Colon (tissue), 2 donors: Measurements from ENCODE around the gene FKBP10.
"Not testable (repeated sequence)": the region's sequence is repeated elsewhere in the genome, so short reads cannot be mapped to it uniquely, and the experiment has no call there.

Experiments
- FAIRE-seq: peaks from 2 replicates; lab custom pipeline; 2012; peaks lifted over from hg19 to GRCh38; lab: Jason Lieb, UNC
- donor health status: control.
- donor health status: control.

Gene FKBP10

DNA sequence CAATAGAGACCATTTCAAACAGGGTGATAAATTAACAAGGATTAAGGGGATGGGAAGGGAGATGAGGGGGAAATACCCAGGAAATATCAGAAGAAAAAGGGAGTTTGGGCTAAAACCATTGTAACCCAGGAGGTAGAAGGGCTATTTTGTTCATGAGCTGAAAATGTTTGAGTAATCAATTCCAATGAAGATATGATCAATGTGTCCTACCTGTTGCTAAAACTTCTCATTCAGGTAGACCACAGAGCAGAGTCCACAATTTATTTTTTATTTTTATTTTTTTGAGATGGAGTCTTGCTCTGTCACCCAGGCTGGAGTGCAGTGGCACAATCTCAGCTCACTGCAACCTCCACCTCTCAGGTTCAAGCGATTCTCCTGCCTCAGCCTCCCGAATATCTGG is 26.6 kb downstream of the FKBP10 start:
- FAIRE-seq, result not testable (repeated sequence)

DNA sequence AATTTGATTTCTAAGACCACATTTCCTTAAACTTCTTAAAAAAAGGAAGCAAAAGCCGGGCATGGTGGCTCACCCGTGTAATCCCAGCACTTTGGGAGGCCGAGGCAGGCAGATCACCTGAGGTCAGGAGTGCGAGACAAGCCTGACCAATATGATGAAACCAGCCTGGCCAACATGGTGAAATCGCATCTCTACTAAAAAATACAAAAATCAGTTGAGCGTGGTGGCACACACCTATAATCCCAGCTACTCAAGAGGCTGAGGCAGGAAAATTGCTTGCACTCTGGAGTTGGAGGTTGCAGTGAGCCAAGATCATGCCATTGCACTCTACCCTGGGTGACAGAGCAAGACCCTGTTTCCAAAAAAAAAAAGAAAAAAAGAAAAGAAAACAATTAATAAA is 28.0 kb downstream of the FKBP10 start:
- FAIRE-seq, result not testable (repeated sequence)

DNA sequence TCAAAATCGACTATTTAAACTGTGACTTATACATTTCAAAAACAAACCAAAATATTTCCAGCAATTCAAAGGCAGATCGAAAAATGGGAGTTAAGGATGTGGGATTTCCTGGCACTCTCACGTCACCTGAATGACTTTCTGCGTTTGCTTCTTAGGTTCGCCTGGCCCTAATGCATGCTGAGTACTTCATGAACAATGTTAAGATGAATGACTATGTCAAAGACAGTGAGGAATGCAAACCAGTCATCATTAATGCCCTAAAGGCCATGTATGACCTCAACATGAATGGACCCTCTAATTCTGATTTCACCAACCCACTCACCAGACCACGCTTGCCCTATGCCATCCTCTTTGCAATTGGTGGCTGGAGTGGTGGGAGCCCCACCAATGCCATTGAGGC is 32.2 kb downstream of the FKBP10 start:
- no peak for FAIRE-seq

DNA sequence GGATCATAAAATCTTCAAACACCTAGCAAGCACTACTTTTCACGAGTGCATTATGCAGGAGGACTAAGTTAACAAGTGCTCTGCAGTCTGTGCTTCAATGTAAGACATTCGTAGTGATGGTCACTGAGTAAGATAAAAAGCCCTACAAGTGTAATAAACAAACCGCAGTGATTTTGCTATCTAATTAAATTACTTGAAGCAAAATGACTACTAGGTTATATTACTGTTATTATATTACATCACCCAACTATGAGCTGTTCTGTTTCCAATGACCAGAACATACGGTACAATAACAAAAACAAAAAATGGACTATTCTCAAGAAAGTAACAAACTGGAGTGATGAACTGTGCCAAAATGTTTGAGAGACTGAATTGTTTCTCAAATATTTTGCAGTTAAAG is 36.0 kb downstream of the FKBP10 start:
- FAIRE-seq, result no peak

DNA sequence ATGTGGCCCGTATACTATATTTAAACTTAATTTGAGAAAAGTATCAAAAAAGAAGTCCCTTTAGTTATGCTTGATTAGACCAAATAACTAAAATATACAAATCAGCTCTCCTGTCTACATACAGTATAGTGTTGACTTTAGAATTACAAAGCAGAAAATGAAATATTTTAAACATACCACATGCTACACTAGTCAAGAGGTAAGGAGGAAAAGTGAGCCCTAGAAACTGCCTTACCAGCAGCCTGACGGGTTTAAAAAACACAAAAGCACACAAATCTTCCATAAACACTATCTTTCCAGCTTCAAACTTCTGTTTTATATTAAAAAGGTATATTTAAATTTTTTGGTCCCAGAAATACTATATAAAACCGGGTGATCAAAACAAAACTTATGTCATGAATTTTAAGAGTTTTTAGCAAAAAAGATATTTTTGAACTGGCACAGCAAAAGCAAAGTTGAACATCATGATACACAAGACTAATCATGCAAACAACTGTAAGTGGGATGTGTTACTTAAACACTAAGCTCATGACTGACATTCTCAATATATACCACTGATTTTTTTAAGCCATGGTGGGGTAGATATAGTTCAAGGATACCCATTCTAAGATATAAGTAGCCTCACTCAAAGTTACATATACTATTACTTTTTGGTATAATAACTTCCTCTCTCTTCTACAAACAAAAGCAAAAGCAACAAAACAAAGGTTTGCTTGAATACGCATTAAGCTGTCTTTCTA is 36.6 kb downstream of the FKBP10 start:
- FAIRE-seq, result no peak

DNA sequence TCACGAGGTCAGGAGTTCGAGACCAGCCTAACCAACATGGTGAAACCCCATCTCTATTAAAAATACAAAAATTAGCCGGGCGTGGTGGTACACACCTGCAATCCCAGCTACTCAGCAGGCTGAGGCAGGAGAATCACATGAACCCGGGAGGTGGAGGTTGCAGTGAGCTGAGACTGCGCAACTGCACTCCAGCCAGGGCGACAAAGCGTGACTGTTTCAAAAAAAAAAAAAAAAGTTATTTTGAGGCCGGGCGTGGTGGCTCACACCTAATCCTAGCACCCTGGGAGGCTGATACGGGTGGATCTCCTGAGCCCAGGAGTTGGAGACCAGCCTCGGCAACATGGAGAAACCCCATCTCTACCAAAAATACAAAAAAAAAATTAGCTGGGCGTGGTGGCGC is 38.6 kb downstream of the FKBP10 start:
- FAIRE-seq, result not testable (repeated sequence)

DNA sequence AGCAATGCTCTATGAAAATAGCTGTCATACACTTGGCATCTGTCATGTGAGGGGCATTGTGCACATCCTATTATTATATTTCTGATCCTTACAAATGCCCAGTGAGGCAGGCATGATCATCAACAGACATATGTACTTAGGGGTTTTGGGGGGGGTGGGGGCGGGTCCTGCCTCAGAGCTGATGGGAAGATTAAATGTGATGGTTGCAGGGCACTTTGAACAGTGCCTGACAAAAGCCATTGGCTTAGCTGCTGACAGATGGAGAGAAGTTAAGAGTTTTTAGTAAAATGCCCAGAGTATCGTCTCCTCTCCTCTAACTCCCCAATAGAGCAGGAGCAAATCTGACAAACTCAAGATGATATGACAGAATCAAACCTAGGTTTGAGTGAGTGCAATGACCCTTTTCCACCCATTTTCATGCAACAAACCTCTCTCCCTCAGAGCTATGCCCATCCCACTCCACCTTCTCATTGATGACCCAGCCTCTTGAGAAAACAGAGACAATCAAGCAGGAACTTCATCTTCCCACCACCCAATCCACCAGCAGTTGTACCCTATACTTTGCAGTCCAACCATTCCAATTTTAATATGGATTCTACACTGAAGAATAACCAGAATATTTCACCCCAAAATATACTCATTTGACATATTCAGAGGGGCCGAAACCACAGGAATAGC is 47.6 kb downstream of the FKBP10 start:
- no peak for FAIRE-seq

DNA sequence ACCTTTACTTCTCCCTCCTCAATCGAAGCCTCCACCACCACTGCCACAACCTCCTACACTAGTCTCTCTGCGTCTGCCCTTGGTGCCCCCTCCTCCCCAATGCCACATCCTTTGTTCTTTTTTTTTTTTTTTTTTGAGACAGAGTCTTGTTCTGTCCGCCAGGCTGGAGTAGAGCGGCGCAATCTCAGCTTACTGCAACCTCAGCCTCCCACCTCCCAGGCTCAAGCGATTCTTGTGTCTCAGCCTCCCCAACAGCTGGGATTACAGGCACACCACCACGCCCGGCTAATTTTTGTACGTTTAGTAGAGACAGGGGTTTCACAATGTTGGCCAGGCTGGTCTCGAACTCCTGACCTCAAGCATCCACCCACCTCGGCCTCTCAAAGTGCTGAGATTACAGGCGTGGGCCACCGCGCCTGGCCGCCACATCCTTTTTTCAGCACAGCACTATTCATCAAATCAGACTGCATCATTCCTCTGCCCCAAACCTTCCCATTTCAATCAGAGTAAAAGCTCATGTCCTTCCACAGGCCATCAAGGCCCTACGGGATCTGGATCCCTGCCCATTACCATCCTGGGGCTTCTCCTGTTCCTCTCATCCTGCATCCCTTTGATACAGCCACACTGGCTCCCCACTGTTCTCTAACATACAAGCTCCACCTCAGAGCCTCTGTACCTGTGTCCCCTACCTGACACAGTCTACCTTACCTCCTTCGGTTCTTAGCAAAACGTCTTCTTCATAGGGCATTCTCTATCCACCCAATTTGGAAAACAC is 50.5 kb downstream of the FKBP10 start:
- no peak for FAIRE-seq

DNA sequence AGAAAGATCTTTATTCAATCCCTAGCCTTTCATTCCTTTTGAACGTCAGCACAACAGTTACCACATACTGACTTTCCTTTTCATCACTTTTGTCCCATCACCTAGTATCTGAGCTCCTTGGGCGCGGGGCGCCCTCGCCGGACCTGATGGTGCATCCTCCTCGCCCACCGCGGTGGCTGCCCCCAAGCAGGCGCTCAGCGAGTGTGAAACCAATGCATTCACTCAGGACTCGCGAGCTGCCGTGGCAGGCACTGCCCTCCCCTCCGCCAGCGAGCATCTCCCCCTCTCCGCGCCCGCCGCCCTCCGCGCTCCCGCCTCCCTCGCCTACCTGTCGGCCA is 51.7 kb downstream of the FKBP10 start:
- FAIRE-seq, result no peak

DNA sequence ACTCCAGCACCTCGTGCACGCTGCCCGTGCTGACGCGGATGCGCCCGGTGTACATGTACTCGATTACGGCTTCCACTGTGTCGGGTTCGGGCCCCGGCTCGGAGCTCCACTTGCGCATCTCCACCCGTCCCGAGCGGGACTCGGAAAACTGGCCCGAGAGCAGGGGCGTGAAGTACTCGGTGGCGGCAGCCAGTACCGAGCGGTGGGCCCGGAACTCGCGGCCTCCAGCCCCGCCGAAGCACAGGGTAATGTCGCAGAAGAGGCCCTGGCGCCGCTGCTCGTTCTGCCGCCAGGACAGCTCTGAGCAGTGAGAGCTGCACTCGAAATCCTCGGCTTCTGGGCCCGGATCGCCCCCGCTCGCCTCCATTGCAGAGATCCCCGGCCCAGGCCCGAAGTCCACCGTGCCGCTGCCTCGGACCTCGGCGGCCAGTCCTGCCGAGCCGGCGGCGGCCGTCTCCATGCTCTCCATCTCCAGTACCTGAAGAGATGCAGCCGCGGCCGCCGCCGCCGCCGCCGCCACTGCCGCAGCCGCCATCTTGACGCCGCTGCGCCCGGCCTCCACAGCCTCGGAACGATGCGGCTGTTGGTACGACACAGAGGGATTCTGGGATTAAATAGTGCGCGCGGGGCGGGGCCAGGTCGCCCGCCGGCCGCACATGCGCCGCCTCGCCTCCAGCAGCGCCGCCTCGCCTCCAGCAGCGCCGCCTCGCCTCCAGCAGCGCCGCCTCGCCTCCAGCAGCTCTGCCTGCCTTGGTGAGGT is 52.2 kb downstream of the FKBP10 start, which contains the start of gene KLHL11:
TSS of gene KLHL11 (minus strand) at position 588 of the 760 bp plus-strand sequence. CDS start at position 535, 53 bp downstream.
- no peak for FAIRE-seq

DNA sequence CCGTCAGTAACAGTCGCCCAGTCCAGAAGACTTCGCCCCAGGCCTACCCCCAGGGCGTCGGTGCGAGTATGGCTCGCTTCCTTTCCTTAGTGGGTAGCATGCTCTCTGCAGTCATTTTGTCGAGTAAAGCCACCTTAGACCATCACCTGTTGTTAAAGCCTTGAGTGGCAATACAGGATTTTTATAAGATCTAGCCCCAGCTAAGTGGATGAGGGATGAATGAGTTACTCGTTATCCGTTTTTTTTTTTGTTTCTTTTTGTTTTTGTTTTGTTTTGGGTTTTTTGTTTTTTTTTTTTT is 52.7 kb downstream of the FKBP10 start:
- FAIRE-seq, result no peak

DNA sequence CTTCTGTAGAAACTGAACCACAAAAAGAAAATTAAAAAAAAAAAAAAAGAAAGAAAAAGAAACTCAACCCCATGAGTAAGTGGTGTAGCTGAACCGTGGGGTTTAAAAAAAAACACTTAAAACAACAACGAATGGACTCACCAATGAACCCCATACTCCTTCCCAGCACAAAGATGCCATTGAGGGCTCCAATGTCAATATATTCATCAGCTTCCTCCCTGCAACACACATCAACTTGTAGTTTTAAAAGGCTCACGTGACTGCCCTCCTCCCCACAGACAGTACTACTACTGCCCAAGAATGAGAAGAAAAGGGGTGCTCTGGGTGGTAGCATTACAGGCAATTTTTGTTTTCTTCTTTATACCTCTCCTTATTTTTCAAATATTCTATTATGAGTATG is 55.8 kb downstream of the FKBP10 start:
- FAIRE-seq, result no peak

DNA sequence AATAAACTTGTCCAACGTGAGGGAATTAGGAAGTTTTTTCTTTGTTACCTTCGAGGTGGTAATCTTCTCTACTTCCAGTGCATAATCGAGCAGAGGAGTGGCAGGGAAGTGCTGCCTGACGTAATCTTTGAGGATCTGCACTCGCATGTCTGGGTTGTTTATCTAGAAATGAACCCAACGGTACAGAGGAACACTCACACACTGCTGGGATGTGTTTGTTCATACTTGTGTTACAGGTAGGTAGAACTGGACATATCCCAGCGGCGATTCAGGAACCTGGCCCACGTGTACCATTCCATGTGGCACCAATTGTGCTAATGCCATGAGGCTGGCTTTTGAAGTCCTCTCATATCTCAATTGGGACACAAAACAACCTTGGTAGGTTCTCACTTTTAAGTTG is 56.6 kb downstream of the FKBP10 start:
- FAIRE-seq, result no peak

DNA sequence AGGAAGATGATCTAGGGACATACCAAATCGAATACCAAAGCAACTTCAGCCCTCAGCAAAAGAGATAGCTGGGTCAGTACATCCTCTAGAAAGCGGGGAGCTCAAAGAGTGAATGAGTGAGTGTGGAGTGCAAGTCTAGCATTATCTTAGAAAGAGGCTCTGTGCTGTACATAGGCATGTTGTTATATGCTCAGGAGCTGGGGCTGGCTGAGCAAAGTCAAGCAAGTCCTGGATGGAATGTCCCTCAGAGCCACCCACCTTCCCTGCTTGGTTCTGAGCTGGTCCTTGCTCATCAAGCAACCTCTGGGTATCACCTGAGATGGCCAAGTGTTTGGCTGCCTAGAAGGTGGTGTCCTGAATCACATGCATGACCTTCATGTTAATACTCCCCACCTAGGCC is 57.3 kb downstream of the FKBP10 start:
- no peak for FAIRE-seq

DNA sequence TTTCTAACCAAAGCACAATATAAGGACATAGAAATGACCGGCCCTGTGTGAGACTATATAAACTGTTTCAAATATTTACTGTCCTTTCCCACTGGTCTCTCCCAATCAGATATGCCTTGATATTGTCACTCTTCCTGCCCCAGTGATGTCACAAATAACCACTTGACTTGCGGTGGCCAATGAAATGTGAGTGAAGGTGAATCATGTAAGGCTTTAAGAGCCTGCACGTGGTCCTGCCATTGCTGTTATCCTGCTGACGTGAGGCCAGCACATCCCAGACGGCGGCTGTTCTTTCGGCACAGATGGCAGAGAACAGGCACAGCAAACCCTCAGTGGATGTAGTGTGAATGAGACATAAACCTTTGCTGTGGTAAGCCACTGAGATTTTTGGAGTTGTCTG is 57.8 kb downstream of the FKBP10 start:
- FAIRE-seq, result no peak

DNA sequence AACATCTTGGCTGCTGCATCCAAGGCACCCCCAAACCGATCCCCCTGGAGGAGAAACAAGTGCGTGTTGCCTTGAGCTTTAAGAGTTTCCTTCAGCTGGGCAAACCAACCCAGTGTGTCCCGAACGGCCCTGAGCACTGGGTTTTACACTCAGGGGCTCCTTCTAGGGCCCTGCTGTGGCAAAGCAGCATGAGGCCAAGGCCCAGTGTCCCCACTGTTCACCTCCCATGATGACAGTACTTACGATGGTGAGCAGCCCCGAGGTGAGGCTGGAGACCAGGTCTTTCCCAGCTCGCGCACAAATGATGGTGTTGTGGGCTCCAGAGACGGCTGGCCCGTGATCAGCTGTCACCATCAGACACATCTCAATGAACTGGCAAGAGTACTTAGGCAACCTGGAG is 59.0 kb downstream of the FKBP10 start:
- no peak for FAIRE-seq
